Neural progenitor cell (in vitro differentiated cells): ENCODE measurements around the gene CHST8. TPM values are rescaled to one million over a fixed set of nuclear protein-coding genes. Genes with fewer than 3 reads are reported as not detected.

ENCODE experiments used
- DNase-seq: peaks from one replicate; pipeline ENCODE4 v3.0.0-alpha.2; 2016; ENCODE audit warnings: low spot score
- H2AFZ ChIP-seq: fragments of 200-600 bp; sonication (generic); replicated peaks from 2 replicates; pipeline ENCODE4 v1.6.1; 2016; ENCODE audit warnings: antibody characterized with exemption
- H3F3A ChIP-seq: fragments of 200-600 bp; sonication (generic); 2 replicates; pipeline ENCODE4 v1.6.1; 2016; ENCODE audit warnings: antibody characterized with exemption, low read depth
- H3K27ac ChIP-seq: fragments of 200-600 bp; sonication (generic); 2 replicates; pipeline ENCODE4 v1.5.1; 2016; ENCODE audit warnings: mild to moderate bottlenecking
- H3K27me3 ChIP-seq: fragments of 200-600 bp; sonication (generic); 2 replicates; pipeline ENCODE4 v1.6.1; 2016; ENCODE audit warnings: mild to moderate bottlenecking, moderate library complexity
- H3K36me3 ChIP-seq: fragments of 200-600 bp; sonication (generic); 2 replicates; pipeline ENCODE4 v1.5.1; 2016
- H3K4me1 ChIP-seq: fragments of 200-600 bp; sonication (generic); 2 replicates; pipeline ENCODE4 v1.6.1; 2016; ENCODE audit warnings: mixed run types
- H3K4me2 ChIP-seq: fragments of 200-600 bp; sonication (generic); 2 replicates; pipeline ENCODE4 v1.6.1; 2016
- H3K4me3 ChIP-seq: fragments of 200-600 bp; sonication (generic); 2 replicates; pipeline ENCODE4 v1.5.1; 2016
- H3K79me2 ChIP-seq: fragments of 200-600 bp; sonication (generic); 2 replicates; pipeline ENCODE4 v1.6.1; 2016; ENCODE audit warnings: low read depth
- H3K9ac ChIP-seq: fragments of 200-600 bp; sonication (generic); 2 replicates; pipeline ENCODE4 v1.6.1; 2016
- H3K9me3 ChIP-seq: fragments of 200-600 bp; sonication (generic); 2 replicates; pipeline ENCODE4 v1.5.1; 2016; ENCODE audit warnings: low read depth
- H4K20me1 ChIP-seq: fragments of 200-600 bp; sonication (generic); 2 replicates; pipeline ENCODE4 v1.6.1; 2016; ENCODE audit warnings: low read depth
- H3K27ac Mint-ChIP-seq: 3 replicates; pipeline ENCODE4 v1.8.0; 2021; ENCODE audit warnings: mixed read lengths
- H3K27me3 Mint-ChIP-seq: 2 replicates; pipeline ENCODE4 v1.8.0; 2022; ENCODE audit warnings: low read depth, mild to moderate bottlenecking, inconsistent platforms, moderate library complexity, mixed read lengths; ENCODE audit not compliant: insufficient read depth
- H3K36me3 Mint-ChIP-seq: 3 replicates; pipeline ENCODE4 v1.8.0; 2021; ENCODE audit warnings: mixed read lengths
- H3K4me1 Mint-ChIP-seq: 3 replicates; pipeline ENCODE4 v1.8.0; 2021; ENCODE audit warnings: mixed read lengths
- H3K4me3 Mint-ChIP-seq: 3 replicates; pipeline ENCODE4 v1.8.0; 2021; ENCODE audit warnings: mild to moderate bottlenecking, moderate library complexity, mixed read lengths
- H3K9me3 Mint-ChIP-seq: 3 replicates; pipeline ENCODE4 v1.8.0; 2020; ENCODE audit warnings: mixed read lengths
- CTCF ChIP-seq: fragments of 200-600 bp; sonication (generic); IDR thresholded peaks from 2 replicates; pipeline ENCODE4 v1.5.1; 2017; ENCODE audit warnings: antibody characterized with exemption, mild to moderate bottlenecking
- EZH2 ChIP-seq: fragments of 200-600 bp; sonication (generic); IDR thresholded peaks from 2 replicates; pipeline ENCODE4 v1.6.1; 2017; ENCODE audit warnings: antibody characterized with exemption, mild to moderate bottlenecking, moderate library complexity
- EZH2phosphoT487 ChIP-seq: fragments of 200-600 bp; sonication (generic); IDR thresholded peaks from 2 replicates; pipeline ENCODE4 v1.6.1; 2017; ENCODE audit warnings: antibody characterized with exemption
- total RNA-seq: library from RNA; depleted of rRNA; stranded (reverse); fragments of >200 nt; gene quantifications from 2 replicates; pipeline ENCODE4 v1.2.3, GENCODE V29; 2015; ENCODE audit warnings: low replicate concordance

The CHST8 gene
- total RNA-seq, 1 donor from 2014 or later, result 0.92 TPM

- H3K4me1 ChIP-seq, result no peaks in the 10 kb centered on the region
- TF ChIP-seq EZH2, result no peak
- TF ChIP-seq CTCF, result no peak
- H4K20me1 ChIP-seq, result peaks cover 14% of the 10 kb centered on the region
- Mint-ChIP-seq H3K27ac (no peak overlapping the region), H3K9me3 (peaks cover 3% of the 10 kb centered on the region), H3K4me3 (no peak overlapping the region), H3K4me1 (peaks cover 7% of the 10 kb centered on the region), H3K36me3 (no peaks in the 10 kb centered on the region), H3K27me3 (peaks cover 13% of the 10 kb centered on the region)
- no peak overlapping the region for H3K4me2 ChIP-seq
- no peaks in the 10 kb centered on the region for H3K36me3 ChIP-seq
- H3F3A ChIP-seq, result no peaks in the 10 kb centered on the region
- DNase-seq, result no peak
- no peaks in the 10 kb centered on the region for H3K9me3 ChIP-seq
- H3K27me3 ChIP-seq, result peaks cover 9% of the 10 kb centered on the region
- no peak overlapping the region for H3K4me3 ChIP-seq
- no peak overlapping the region for H3K9ac ChIP-seq
- H2AFZ ChIP-seq, result no peak overlapping the region
- H3K27ac ChIP-seq, result no peak overlapping the region
- H3K79me2 ChIP-seq, result no peaks in the 10 kb centered on the region
Measured at GRCh38 chr19:33773704-33774624, 152.2 kb downstream of the CHST8 start.

GRCh38 chr19:33774751-33775150, 153.0 kb downstream of the CHST8 start:
- Mint-ChIP-seq H3K9me3 (peaks cover 3% of the 10 kb centered on the region), H3K27ac (no peak overlapping the region), H3K27me3 (peaks cover 15% of the 10 kb centered on the region), H3K4me3 (no peak overlapping the region), H3K4me1 (peaks cover 13% of the 10 kb centered on the region), H3K36me3 (no peaks in the 10 kb centered on the region)
- H3K27me3 ChIP-seq, result peaks cover 17% of the 10 kb centered on the region
- H3K4me3 ChIP-seq, result no peak overlapping the region
- H4K20me1 ChIP-seq, result peaks cover 8% of the 10 kb centered on the region
- H3F3A ChIP-seq, result no peaks in the 10 kb centered on the region
- H3K9ac ChIP-seq, result no peak overlapping the region
- H3K79me2 ChIP-seq, result no peaks in the 10 kb centered on the region
- H3K36me3 ChIP-seq, result no peaks in the 10 kb centered on the region
- no peak overlapping the region for H3K27ac ChIP-seq
- TF ChIP-seq CTCF, result no peak
- TF ChIP-seq EZH2, result no peak
- no peak for TF ChIP-seq EZH2phosphoT487
- H3K4me1 ChIP-seq, result no peaks in the 10 kb centered on the region
- H3K4me2 ChIP-seq, result no peak overlapping the region
- no peak overlapping the region for H2AFZ ChIP-seq
- H3K9me3 ChIP-seq, result no peaks in the 10 kb centered on the region
- no peak for DNase-seq

GRCh38 chr19:33775731-33776487, 154.2 kb downstream of the CHST8 start:
- Histone ChIP-seq H3F3A (no peaks in the 10 kb centered on the region), H2AFZ (no peak overlapping the region), H3K79me2 (no peaks in the 10 kb centered on the region), H3K4me3 (no peak overlapping the region), H3K4me1 (no peaks in the 10 kb centered on the region), H3K36me3 (no peaks in the 10 kb centered on the region), H3K4me2 (no peak overlapping the region), H3K9me3 (no peaks in the 10 kb centered on the region), H4K20me1 (peaks cover 5% of the 10 kb centered on the region), H3K27me3 (peaks cover 25% of the 10 kb centered on the region), H3K27ac (no peak overlapping the region), H3K9ac (no peak overlapping the region)
- DNase-seq, result no peak
- TF ChIP-seq CTCF, result no peak
- TF ChIP-seq EZH2, result no peak
- no peak for TF ChIP-seq EZH2phosphoT487
- Mint-ChIP-seq H3K4me3 (no peak overlapping the region), H3K27ac (no peak overlapping the region), H3K9me3 (peaks cover 3% of the 10 kb centered on the region), H3K27me3 (peaks cover 19% of the 10 kb centered on the region), H3K4me1 (peaks cover 13% of the 10 kb centered on the region), H3K36me3 (no peaks in the 10 kb centered on the region)
